ENCODE data around the gene CD248.
A peak's percentile ranks its signal among the peaks of the same experiment; 100 is the strongest.
"Not testable (repeated sequence)": the region's sequence is repeated elsewhere in the genome, so short reads cannot be mapped to it uniquely, and the experiment has no call there.

The CD248 gene

DNA sequence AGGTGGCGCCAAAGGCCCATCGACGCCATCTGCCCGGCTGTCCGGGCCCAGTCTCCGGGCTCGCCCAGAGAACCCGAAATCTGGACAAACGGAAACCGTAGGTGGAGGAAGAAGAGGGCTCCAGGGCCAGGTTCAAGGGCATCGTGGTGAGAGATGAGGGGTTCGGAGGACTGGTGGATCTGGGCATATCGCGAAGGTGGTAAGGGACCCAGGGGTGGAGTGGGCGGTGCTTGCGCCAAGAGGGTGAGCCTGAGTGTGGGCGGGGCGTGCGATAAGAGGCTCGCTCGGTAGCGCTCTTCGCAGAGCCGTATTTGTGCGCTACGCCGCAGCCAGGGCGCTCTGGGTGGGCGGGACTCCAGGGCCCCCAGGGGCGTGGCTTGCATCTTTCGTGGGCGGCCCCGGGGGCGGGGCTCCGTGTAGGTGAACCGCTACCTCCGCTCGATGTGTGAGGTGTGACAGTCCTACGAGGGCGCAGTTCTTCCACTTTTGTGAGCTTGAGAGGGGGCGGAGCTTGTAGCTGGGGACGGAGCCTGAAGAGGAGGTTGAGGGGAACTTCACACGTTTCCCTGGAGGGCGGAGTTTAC, 4.8 kb downstream of the CD248 start:
- peak; percentile 82 for DNase-seq

DNA sequence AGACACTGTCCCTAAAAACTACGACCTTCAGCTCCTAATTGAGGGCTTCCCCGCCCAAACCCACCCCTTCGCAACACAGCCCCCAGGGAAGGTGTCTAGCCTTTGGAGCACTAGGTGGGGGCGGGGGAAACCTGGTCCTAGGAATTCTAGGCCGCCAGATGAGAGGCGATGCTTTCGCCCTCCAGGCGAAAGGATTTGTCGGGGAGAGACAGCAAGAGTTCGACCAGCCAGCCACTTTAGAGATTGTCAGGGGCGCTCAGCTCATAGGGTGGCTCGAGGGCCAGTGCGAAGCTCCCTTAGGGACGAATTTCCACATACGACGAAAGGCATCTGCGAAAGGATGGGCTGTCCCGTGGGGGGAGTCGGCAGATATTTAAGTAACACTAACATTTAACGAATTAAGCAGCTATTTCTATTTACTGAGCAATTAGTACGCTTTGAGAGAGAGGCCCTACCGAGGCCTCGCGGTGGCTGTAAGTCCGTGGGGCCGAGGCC, 5.3 kb downstream of the CD248 start:
- DNase-seq = no peak

DNA sequence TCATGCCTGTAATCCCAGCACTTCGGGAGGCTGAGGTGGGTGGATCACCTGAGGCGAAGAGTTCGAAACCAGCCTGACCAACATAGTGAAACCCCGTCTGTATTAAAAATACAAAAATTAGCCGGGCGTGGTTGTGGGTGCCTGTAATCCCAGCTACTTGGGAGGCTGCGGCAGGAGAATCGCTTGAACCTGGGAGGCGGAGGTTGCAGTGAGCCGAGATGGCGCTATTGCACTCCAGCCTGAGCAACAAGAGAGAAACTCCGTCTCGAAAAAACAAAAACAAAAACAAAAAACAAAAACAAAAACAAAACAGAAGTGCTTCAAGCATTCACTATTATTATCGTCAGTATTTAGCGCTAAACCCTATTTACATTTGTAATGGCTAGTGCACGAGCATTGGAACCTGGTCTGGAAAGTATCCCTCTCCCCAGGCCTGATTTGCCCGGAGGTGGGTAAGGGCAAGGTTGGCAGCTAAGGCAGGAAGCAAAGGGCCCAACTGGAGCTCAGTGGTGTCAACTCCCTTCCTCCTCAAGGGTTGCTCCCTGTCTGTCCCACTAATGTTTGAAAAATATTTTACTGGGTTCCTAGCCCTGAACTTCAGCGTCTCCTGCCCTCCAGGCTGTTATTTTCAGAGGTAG, 5.9 kb downstream of the CD248 start:
- DNase-seq = not testable (repeated sequence)

DNA sequence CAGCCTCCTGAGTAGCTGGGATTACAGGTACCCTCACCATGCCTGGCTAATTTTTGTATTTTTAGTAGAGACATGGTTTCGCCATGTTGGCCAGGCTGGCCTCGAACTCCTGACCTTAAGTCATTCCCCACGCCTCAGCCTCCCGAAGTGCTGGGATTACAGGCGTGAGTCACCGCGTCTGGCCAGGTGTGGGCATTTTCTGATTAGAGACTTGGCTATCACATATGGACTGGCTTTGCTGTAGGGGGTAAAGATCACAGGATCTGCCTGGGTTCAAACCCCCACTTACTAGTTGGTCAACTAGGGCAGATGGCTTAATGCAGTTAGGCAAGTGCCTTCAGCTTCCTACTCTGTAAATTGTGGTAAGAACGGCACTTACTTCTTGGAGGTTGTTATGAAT, 6.5 kb downstream of the CD248 start:
- DNase-seq = no peak

DNA sequence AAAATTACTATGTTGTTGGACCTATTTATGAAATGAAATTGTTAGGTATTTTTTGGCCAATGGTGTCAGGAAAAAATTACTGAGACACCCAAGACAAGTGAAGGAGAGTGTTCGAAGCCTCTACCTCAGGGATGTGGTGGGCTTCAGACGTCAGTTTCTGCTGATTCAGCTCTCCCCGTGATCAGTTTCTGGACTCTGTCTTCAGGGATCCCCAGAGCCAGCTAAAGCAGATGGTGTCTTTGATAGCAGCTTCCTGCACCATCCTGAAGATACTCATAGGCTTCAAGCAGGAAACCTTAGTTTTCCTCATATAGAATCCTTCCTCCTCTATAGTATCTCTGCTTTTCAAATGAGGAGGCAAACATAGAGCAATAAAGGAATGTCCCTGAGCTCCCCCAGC, 7.4 kb downstream of the CD248 start:
- DNase-seq = no peak

DNA sequence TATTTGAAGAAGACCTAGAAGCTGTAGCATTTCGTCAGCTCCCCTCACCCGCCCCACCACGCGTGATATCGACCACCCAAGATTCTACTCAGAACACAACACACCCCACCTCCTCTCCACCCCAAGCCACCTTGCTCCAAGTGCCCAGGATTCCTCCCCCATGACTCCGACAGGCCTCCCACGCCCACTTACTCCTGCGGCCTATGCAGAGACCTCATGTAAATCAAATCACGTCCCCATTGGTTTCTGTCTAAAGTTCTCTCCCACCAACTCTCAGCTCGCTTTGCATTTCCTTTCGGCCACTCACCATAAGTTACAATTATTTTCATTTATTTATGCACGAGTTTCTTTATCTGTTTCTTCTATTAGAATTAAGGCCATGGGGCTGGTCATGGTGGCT, 14.2 kb downstream of the CD248 start:
- DNase-seq = no peak

DNA sequence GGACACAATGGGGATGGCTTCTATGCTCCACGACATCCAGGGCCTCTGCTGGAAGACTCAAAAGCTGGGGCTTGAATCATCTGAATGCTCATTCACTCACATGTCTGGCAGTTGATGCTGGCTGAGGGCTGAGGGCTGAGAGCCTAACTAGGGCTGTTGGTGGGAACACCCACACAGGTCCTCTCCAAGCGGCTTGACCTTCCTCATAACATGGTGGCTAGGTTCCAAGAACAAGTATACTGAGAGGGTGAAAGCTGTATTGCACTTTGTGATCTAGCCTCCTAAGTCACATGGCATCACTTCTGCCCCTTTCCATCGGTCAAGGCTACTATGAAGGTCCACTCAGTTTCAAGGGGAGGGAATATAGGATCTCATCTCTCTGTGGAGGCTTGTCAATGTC, 17.7 kb downstream of the CD248 start:
- DNase-seq = no peak

DNA sequence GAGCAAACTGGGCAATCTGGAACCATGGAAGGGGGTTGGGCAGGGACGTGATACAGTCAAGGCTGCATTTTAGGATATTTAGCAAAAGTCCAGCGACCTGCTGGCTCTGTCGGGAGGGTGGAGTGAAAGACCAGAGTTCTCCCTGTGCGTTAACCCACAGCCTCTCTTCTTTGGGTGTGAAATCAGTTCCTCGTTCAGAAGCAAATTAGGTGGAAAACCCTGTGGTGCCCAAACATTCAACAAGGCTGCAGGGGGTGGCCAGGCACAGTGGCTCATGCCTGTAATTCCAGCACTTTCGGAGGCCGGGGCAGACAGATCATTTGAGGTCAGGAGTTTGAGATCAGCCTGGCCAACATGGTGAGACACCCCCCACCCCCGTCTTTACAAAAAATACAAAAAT, 19.2 kb downstream of the CD248 start:
- DNase-seq = no peak

DNA sequence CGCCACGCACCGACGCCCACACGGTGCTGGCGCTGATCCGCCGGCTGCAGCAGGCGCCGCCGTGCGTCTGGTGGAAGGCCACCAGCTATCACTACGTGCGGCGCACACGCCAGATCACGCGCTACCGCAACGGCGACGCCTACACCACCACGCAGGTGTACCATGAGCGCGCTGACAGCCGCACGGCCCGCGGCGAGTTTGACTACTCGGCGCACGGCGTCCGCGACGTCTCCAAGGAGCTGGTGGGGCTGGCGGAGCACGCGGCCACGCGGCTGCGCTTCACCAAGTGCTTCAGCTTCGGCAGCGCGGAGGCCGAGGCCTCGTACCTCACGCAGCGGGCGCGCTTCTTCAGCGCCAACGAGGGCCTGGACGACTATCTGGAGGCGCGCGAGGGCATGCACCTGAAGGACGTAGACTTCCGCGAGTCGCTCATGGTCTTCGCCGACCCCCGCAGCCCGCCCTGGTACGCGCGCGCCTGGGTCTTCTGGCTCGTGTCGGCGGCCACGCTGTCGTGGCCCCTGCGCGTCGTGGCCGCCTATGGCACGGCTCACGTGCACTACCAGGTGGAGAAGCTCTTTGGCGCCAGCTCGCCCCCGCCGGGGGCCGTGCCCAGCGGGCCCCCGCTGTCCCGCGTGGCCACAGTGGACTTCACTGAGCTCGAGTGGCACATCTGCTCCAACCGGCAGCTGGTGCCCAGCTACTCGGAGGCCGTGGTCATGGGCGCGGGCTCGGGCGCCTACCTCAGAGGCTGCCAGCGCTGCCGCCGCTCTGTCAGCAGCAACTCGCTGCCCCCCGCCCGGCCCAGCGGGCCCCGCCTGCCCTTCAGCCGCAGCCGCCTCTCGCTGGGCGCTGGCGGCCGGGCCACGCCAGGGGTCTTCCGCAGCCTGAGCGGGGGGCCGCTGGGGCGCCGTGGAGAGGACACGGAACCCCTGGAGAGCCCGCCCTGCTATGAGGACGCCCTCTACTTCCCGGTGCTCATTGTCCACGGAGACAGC, 21.9 kb downstream of the CD248 start:
- DNase-seq = no peak

DNA sequence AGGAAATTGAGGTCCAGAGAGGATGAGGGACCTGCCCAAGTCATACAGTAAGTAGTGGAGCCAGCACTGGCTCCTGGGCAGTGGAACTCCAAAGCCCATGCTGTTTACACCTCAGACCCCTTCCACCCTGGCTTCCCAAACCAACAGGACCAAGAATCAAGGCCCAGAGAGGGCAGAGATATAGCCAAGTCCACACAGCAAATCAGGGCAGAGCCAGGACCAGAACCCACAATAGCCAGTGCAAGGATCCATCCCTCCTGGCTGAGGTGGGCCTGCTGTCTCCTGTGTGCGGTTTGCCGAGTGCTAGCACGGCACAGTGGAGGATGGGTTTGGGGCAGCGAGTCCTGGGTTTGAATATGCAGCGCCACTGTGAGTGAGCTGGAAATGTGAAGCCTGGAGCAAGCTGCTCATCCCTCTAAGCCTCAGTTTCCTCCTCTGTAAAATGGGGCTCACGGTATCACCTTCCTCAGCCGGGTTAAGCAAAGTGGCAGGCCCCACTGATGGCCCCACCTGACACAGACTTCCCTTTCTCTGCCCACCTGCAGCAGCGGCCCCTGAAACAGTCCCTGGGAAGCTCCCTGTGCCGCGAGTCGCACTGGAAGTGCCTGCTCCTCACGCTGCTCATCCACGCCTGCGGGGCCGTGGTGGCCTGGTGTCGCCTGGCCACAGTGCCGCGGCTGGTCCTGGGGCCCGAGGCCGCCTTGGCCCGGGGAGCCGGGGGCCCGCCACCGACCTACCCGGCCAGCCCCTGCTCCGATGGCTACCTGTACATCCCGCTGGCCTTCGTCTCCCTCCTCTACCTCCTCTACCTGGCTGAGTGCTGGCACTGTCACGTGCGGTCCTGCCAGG, 22.8 kb downstream of the CD248 start:
- DNase-seq = no peak

DNA sequence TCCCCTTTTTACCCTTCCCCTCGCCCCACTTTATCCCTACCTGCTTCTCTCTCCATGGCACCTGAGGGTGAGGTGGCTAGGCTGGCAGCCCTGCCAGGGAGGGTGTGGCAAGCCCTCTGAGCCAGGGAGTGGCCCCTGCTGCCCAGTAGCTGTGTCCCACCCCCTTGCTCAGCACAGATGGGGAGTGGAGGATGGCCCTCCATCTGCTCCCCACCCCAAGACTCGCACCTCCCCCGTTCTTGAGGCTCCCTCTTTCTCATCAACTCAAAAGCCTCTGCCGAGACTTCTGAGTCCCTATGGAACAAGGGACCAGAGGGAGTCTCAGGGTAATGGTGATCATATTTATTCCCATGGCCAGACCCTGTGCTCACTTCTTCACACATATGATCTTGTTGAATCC, 23.5 kb downstream of the CD248 start:
- no peak for DNase-seq

DNA sequence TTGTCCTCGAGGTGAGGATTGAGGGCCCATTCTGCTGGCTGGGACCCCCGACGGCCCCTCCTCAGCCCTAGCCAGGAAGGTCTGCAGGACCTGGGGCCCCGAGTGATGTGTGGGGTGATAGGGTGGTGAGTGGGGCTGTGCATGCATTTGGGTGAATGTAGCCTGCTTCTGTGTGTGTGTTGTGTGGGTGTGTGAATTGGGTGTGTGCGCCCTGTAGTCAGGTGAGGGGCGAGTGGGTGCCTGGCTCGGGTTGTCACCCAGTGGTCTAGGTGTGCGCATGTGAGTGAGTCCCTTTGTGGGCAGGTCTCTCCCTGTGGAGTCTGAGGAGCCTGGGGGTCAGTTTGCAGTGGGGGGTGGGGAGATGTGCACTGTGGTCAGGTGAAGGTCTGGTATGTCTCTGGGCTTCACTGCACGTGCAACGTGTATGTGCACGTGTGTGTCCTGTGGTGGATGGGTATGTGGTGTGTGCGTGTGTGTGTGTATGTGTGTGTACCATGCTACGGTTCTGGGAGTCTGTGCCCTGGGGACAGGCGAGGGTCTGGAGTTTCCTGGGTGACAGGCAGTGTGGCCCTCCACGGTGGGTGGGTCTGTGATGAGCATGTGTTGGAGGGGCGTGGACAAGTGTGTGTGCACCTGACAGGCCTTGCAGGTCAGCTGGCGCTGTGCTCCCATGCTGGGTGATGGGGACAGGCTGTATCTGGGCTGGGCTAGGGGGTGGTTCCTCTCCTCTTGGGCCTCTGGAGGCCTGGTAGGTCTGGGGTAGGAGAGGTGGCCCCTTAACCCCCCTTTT, 24.1 kb downstream of the CD248 start:
- no peak for DNase-seq

DNA sequence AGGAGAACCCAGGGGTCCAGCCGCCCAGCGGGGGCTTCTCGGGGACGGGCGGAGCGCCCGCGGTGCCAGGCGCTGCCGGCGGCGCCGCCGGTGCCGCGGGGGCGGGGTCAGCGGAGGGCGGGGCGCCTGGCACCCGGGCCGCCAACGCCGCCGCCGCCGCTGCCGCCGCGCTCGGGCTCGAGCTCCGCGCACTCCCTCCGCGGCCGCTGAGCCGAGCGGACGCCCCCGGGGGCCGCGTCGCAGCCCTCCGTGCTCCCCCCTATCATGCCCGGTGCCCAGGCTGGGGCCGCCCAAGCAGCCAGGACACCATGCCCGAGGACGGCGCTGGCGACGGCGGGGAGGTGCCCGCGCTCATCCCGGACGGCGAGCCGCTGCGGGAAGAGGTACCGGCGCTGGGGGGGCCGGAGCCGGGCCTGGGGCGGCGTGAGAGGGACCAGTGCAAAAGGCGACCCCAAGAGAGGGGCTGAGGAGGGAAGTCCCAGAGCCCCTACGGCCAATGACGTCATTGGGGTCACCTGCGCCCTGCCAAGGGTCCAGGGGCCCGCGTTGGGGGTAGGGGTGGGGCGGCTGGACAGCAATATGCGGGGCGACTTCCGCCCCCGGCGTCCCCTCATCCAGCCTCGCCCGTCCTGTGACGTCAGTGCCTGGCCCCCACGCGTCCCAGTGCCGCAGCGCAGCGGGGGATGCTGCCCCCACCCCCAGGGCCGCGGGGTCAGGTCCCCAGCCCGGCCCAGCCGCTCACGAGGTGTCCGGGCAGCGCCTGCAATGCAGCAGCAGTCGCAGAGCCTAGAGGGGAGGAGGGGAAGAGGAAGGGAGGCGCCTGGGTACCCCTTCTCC, 24.9 kb downstream of the CD248 start, which contains the start of gene TMEM151A:
Gene TMEM151A, plus strand, starts transcription at position 189 of the 837 bp plus-strand sequence. Its CDS starts 120 bp downstream, at position 309.
- no peak for DNase-seq

DNA sequence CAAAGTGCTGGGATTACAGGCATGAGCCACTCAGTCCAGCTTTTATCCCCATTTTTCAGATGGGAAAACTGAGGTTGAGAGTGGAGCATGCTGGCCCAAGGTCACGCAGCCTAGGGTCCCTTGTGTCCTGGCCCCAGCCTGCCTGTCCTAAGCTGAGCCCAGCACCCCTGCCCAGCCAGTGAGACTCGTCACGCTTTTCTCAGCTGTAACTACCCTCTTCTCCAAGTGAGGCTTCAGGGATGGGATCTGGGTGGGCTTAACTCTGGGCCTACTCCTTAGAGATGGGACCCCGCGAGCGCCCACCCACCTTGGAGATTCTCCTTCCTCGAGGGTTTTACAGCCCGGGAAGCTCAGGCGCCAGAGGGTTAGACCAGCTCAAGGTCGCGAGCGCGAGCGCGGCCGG, 25.5 kb downstream of the CD248 start:
- DNase-seq = no peak

DNA sequence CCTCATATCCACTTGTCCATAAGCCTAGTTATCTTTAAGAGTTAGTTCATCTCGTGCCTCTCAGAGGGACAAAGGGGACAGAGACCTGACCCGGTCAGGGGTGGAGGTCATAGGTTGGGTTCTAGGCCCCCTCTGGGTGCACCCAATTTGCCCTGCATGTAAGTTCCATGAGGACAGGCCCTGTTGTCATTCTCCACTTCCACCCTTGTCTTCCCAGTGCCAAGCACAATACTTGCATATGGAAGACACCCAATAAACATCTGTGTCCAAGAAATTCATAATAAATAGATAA, 26.6 kb downstream of the CD248 start:
- no peak for DNase-seq

DNA sequence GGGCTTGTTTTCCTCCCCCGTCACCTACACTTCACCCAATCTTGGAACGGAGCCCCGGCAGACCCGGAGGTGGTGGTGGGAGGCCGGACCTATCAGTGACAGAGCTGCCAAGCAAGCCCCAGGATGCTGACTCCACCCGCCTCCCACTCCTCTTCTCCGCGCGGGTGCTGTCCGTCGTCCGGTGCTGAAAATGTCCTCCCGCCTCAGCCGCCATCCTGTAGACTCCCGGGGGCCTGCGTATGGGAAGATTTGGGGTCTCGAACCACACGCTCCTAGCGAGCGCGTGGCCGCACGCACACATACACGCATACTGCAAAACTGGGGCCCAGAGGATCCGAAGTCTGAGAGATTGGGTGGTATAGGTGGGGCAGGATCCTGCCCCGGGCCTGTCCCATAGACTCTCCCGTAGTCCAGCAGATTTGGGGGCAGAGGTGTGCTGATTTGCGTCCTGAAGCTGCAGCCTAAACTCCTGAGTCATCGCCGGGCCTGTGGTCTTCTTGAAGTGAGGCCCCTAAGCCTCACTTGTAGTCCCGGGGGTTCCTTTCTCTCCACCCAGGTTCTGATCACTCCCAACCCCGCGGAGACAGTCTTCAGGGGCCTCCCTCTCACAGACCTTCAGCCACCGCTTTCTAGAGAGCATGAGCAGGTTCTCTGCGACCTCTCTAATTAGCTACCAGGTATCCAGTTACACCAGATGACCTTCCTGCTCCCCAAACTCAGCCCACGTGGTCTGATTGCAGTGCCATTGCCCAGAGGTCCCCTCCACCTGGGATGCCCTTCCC, 27.1 kb downstream of the CD248 start:
- DNase-seq = no peak

DNA sequence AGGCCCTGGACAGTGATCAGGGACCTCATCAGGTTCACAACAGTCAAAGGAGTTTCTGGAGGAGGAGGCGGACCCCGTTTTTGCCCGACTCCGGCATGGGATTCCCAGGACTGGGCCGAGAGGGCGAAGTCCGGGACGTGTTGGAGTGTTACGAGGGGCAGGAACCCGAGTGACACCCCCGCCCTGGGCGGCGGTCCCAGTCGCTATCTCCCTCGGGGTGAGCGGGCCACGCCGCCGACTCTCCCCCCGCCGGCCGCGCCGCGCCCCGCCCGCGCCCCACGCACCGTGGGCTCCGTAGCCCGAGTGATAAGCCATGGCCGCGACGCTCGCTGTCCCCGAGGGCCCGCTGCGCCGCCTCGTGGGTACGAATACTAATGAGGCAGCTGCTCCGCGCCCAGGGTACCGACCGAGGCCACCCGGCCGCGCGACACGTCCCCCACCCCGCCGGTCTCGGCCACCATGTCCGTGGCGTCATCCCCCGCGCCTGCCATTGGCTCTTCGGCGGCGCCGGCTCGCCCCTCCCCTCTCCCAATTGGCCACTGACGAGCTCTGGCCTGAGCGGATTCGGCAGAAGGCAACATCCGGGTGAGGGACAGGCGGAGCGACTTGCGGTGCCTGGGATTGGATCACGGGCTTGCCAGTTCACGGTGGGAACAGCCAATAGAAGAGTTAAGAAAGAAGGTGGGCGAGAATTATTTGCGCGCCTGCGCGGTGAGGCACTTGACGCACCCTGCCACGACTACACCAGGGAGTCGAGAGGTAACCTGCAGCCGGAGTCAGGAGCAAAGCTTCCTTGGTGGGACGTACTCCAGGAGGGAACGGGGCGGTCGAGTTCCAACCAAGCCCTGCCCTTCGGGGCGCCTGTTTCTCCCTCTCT, 27.9 kb downstream of the CD248 start, which contains the start of gene YIF1A:
Gene YIF1A, minus strand, starts transcription at position 473 of the 877 bp plus-strand sequence. Its CDS starts 158 bp downstream, at position 315.
- DNase-seq = peak; percentile 97

DNA sequence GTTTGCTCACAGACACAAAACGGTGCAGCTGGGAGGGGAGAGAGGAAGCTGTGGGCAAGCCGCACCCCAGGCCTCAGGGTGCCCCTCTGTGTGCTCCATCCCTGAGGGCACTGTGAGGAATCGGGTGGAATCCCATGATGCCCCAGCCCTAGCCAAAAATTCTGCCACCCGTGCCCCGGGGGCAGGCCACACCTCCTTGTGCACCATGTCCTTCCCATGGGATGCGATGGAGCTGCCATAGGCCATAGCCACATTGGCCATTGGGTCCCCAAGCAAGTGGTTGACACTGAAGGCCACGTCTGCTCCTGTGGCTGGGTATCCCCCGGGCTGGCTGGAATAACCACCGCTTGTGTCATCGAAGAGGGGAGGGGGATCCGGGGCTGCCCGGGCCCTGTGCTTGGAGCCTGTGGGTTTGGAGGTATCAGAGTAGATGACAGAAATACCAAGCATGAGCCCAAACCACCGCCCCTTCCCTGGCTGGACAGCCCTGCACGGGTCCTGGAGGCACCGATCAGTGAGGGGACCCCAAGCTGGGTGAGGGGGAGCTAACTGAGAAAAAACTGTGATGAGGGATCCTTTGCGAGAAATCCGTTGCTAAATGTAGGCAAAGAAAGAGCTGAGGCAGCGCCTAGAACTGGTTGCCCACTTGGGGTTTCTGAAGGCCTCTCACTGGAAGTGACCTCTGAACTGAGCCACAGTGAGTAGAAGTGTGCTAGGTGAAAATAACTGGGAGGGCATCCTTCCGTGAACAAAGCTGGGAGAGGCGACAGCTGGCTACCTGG, 28.8 kb downstream of the CD248 start:
- no peak for DNase-seq
